Muscle layer of colon (tissue), 2 donors: Measurements from ENCODE around the gene PRR33.

ENCODE experiments used
- H3K27ac ChIP-seq: one replicate; pipeline ENCODE4 v1.7.0; 2013; ENCODE audit warnings: low read depth, mild to moderate bottlenecking, low read length, moderate library complexity
- H3K27me3 ChIP-seq, 2 donors: one replicate each; pipeline ENCODE4 v1.7.0; 2013; ENCODE audit warnings: low read length in 2 of 2, mild to moderate bottlenecking in 2 of 2; ENCODE audit not compliant: insufficient read depth in 2 of 2, control insufficient read depth in 1 of 2
- H3K36me3 ChIP-seq: one replicate; pipeline ENCODE4 v1.7.0; 2013; ENCODE audit warnings: mild to moderate bottlenecking, low read length; ENCODE audit not compliant: insufficient read depth
- H3K4me1 ChIP-seq: one replicate; pipeline ENCODE4 v1.7.0; 2013; ENCODE audit warnings: mild to moderate bottlenecking, low read length; ENCODE audit not compliant: insufficient read depth
- H3K4me3 ChIP-seq, 2 donors: one replicate each; pipeline ENCODE4 v1.7.0; 2013; ENCODE audit warnings: low read length in 2 of 2, low read depth in 1 of 2, mild to moderate bottlenecking in 1 of 2, moderate library complexity in 1 of 2
- H3K9ac ChIP-seq: one replicate; pipeline ENCODE4 v1.7.0; 2013; ENCODE audit warnings: low read length
- H3K9me3 ChIP-seq: one replicate; pipeline ENCODE4 v1.7.0; 2013; ENCODE audit warnings: mild to moderate bottlenecking, low read length
- donor health status: abdominal sarcoma.
- donor health status: Adenocarcinoma of cecum.

Gene PRR33

DNA sequence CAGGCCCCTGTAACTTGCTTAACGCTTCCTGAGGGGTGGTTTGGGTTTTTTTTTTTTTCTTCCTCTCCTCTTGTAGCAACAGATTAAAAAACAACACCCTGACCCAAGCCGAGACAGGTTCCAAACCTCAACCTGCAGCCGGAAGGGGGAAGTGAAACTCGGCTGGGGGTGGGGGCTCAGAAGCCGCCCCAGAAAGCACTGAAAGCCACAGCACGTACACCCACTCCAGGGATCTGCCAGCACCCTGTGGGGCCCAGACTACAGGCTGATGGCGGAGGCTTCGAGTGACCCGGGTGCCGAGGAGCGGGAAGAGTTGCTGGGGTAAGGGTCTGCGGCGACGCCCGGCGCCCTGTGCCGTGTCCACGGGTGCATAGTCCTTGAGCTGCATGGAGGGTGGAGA is 38.8 kb downstream of the PRR33 start, which contains the start of gene LSP1:
LSP1 (plus strand) TSS at position 208 of the 400 bp plus-strand sequence; CDS start at position 269, 61 bp downstream.
- no peak within 1 kb of the TSS for H3K4me3 ChIP-seq
- no peaks in the 10 kb centered on the region for H3K27me3 ChIP-seq
- H3K4me1 ChIP-seq, result no peaks in the 10 kb centered on the region
- H3K9me3 ChIP-seq, result no peaks in the 10 kb centered on the region
- H3K36me3 ChIP-seq, result no peaks in the 10 kb centered on the region
- H3K9ac ChIP-seq, result no peak within 1 kb of the TSS
- H3K27ac ChIP-seq, result no peak within 1 kb of the TSS

DNA sequence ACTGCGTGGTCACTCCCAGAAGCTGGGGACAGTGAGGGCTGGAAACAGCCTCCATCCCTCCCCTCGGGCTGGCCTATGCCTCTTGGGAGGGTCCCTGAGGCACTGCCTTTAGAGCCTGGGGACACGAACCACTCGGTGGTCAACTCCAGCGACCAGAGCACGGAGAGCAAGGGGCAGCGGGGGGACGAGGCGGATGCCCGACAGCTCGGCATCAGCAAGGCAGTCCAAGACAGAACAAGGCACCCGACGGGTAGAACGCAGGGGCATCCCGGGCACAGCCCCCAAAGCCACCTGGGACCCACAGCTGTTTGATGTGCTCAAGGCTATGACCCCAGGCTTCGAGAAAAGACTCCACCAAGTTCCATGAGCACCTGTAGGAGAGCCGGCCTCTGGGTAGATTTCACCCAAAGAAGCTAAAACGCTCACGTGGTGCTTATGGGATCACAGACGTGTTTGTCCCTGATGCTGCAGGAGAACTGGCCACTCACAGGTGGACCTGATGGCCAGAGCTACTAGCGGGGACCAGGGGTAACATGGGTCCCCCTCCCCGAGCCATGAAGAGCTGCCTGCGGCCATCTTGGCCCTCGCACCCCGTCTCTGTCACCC is 39.3 kb downstream of the PRR33 start:
- no peak overlapping the region for H3K27ac ChIP-seq
- no peak overlapping the region for H3K9ac ChIP-seq
- no peaks in the 10 kb centered on the region for H3K9me3 ChIP-seq
- no peaks in the 10 kb centered on the region for H3K36me3 ChIP-seq
- no peaks in the 10 kb centered on the region for H3K27me3 ChIP-seq
- no peaks in the 10 kb centered on the region for H3K4me1 ChIP-seq
- no peak overlapping the region for H3K4me3 ChIP-seq

DNA sequence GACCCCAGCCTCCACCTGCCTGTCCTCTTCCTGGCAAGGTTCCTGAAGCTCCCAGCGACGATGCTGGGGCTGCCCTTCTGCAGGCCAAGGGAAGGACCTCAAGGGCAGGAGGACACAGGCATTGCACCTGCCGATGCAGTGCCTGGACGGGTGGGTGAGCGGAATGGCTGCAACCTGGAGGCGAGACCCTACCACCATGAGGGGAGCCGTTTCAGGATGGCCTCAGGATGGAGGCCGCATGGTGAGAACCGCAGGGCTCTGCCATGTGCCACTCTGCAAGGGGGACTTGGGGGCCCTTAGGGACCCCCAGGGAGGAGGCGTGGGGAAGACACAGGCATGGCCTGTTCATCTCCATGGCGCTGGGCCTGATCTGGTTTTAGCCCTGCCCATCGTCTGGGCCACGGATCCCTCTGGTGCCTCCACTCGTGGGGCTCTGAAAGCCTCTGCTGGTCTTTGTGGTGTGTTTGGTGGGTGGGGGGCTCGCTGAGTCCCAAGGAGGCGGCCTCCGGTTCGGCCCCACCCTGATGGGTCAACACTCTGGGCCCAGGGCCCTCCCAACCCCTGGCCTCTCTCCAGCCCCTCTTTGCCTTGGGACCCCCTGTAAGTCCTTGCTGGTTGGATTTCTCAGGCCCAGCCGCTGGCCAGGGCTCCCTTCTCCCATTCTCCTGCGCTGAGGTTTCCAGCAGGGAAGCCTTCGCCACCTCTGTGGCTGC is 40.1 kb downstream of the PRR33 start:
- Histone ChIP-seq H3K27ac (no peak overlapping the region), H3K9ac (no peak overlapping the region), H3K27me3 (no peaks in the 10 kb centered on the region), H3K9me3 (no peaks in the 10 kb centered on the region), H3K36me3 (no peaks in the 10 kb centered on the region), H3K4me1 (no peaks in the 10 kb centered on the region), H3K4me3 (no peak overlapping the region)

DNA sequence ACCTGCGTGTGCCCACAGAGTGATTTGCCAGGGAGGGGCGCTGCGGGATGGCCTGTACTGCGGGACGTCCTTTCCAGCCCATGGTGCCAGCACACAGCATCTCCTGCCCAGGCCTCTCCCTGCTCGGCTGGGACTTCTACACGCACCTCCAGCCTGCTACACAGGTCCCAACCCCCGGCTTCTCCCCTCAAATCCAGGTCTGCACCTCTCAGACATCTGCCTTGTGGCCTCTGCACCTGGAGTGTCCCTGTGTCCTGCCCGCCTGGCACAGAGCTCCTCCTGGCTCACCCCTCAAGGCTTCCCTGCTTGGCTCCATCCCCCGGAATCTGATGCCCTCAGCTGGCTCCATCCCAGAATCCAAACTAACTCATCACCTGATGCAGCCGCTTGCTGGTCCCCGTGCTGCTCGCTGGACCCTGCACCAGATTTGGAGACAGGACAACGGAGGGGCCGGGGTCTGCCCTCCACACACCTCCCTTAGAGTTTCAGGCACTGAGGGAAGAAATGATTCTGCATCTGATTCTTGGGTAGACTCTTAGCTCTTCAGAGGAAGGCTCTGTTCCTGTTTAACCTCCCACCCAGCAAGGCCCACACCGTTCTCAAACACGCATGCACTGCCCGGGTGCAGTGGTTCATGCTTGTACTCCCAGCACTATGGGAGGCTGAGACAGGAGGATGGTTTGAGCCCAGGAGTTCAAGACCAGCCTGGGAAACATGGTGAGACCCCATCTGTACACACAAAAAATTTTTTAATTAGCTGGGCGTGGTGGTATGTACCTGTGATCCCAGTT is 42.9 kb downstream of the PRR33 start:
- no peaks in the 10 kb centered on the region for H3K27me3 ChIP-seq
- no peaks in the 10 kb centered on the region for H3K9me3 ChIP-seq
- H3K4me3 ChIP-seq, result no peak overlapping the region
- no peak overlapping the region for H3K27ac ChIP-seq
- no peak overlapping the region for H3K9ac ChIP-seq
- H3K4me1 ChIP-seq, result peaks cover 11% of the 10 kb centered on the region
- H3K36me3 ChIP-seq, result no peaks in the 10 kb centered on the region

DNA sequence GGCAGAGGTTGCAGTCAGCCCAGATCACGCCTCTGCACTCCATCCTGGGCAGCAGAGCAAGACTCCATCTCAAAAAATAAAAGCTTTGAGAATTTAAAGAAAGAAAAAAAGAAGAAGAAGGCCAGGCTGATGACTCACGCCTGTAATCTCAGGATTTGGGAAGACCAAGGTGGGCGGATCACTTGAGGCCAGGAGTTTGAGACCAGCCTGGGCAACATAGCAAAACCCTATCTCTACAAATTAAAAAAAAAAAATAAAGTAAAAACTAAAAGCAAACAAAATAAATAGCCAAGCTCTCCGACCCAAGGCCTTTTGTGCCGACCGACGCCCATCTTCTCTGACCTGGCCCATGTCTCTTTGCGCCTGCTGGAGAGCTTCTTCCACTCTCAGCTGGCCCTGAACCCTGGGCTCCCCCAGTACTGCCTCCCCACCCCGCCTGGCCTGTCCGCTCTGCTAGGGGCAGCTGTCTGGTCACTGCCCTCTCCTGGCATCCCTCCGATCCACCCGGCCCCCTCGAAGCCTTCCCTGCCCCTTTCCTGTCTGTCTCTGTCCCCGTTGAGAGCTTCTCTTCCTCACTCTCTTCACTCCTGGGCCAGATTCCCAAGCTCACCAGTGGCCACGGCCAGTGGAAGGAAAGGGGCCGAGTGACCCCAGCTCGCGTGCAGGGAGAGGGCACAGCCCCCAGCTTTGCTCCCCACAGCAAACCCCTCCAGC is 43.6 kb downstream of the PRR33 start:
- no peak overlapping the region for H3K4me3 ChIP-seq
- no peaks in the 10 kb centered on the region for H3K36me3 ChIP-seq
- H3K9me3 ChIP-seq, result no peaks in the 10 kb centered on the region
- H3K27ac ChIP-seq, result no peak overlapping the region
- H3K9ac ChIP-seq, result no peak overlapping the region
- no peaks in the 10 kb centered on the region for H3K27me3 ChIP-seq
- H3K4me1 ChIP-seq, result peaks cover 11% of the 10 kb centered on the region

DNA sequence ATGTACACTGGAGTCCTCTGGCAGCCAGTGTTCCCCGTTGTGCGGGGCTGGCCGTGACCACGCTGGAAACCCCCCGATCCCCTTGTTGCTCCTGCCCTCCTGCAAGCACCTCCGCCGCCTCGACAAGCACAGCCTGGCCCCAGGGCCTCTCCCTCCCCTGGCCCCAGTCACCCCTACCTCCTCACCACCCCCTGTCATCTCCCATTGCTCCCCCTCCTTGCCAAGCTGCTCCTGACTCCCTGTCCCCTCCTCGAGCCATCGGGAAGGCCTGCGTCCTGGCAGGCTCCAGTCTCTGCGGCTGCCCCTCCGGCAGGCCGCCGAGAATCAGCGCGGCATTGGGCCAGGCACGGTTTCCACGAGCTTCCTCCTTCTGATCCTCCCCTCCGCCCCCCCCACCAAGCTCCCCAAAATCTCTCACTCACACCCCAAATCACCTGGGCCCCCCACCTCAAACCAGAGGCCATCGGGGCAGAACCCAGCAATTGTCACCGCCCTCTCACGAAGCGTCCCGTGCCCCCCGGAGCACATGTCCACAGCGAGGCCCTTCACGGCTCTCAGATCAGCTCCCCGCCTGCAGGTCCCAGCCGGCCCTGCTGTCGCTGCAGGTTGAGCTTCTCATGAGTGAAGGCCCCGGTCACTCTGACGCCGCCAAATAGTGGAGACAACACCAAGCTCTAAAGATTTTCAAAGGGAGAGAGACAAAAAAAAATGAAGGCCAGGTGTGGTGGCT is 44.5 kb downstream of the PRR33 start:
- Histone ChIP-seq H3K9me3 (no peaks in the 10 kb centered on the region), H3K9ac (no peak overlapping the region), H3K4me3 (no peak overlapping the region), H3K27me3 (no peaks in the 10 kb centered on the region), H3K4me1 (peaks cover 11% of the 10 kb centered on the region), H3K27ac (no peak overlapping the region), H3K36me3 (no peaks in the 10 kb centered on the region)

DNA sequence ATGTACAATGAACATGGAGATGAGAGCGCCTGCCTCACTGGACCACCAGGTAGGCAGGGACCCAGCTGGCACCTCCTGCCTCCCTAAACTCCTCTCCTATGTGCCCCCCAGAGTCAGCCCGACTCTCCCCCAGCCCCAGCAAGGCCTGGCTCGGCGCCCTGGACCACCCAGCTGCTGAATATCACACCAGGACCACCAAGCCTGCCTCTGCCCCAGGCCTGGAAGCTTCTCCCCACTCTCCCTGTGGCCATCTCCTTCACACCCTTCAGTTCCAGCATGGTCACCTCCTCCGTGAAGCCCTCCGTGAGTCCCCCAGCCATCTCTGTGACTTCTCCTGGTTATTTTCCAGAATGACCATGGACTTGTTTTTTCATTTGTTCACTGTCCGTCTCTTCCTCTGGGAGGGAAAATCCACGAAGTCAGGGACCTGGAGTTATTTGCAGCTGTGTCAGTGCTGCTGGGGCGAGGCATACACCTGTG is 45.2 kb downstream of the PRR33 start:
- peaks cover 11% of the 10 kb centered on the region for H3K4me1 ChIP-seq
- H3K4me3 ChIP-seq, result no peak overlapping the region
- no peaks in the 10 kb centered on the region for H3K9me3 ChIP-seq
- no peaks in the 10 kb centered on the region for H3K36me3 ChIP-seq
- no peak overlapping the region for H3K27ac ChIP-seq
- H3K27me3 ChIP-seq, result no peaks in the 10 kb centered on the region
- H3K9ac ChIP-seq, result no peak overlapping the region

DNA sequence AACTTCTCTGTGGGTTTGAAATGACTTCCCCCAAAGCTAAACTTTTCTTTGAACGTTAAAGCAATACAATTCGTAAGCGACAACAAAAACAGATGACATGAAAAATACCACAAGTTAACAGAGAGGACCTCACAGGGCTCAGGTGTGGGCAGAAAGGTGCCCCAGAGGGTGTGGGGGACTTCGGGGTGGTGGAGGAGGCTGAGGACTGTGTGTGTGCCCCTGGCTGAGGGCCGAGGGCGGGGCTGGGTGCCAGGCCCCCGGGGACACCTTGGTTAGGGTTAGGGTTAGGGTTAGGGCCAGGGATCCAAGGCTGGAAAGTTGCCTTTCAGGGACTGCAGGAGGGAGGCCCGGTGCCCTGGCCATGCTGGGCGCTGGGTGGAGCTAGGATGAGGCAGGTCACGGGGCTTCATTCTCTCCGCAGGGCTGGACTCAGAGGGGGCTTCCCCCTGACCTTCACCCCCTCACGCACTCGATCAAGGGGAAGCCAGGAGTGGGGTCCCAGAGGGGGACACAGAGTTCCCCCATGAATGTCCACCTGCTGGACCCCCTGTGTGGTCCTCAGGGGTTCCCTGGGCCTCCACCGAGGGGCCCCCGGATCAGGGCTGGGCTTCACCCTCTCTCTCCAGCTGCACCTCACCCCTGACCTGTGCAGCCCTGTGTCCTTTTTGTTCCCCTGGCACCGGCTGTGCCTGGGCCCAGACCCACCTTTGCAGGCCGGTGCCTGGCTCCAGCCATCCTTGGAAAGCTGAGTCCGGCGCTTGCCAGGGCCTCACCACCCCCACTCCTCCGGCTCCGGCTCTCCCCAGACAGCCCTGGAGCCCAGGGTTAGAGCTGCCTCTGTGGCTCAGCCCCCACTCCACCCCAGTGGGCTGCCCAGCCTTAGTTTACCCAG is 45.9 kb downstream of the PRR33 start:
- Histone ChIP-seq H3K4me3 (no peak overlapping the region), H3K27me3 (no peaks in the 10 kb centered on the region), H3K36me3 (no peaks in the 10 kb centered on the region), H3K9me3 (no peaks in the 10 kb centered on the region), H3K27ac (no peak overlapping the region), H3K4me1 (peaks cover 11% of the 10 kb centered on the region), H3K9ac (no peak overlapping the region)

DNA sequence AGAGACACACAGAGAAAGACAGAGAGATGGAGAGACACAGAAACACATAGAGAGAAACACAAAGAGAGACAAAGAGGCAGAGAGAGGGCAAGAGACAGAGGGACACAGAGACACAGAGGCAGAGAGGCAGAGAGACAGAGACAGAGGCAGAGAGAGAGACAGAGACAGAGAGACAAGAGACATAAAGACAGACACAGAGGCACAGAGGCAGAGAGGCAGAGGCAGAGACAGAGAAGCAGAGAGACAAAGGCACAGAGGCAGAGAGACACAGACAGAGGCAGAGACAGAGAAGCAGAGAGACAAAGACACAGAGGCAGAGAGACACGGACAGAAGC is 46.6 kb downstream of the PRR33 start:
- no peak overlapping the region for H3K9ac ChIP-seq
- no peaks in the 10 kb centered on the region for H3K9me3 ChIP-seq
- H3K4me3 ChIP-seq, result no peak overlapping the region
- H3K36me3 ChIP-seq, result no peaks in the 10 kb centered on the region
- no peaks in the 10 kb centered on the region for H3K27me3 ChIP-seq
- peaks cover 11% of the 10 kb centered on the region for H3K4me1 ChIP-seq
- H3K27ac ChIP-seq, result no peak overlapping the region
